K562 (cell line): ENCODE results near the gene BOC. TPM values are rescaled to one million over a fixed set of nuclear protein-coding genes. Genes with fewer than 3 reads are reported as not detected.
A peak's percentile ranks its signal among the peaks of the same experiment; 100 is the strongest.

ENCODE experiments used
- ATAC-seq: fragments of 200-7000 bp; cut with Tn5 transposase; 3 replicates; pipeline ENCODE4 v1.9.1; 2020; ENCODE audit warnings: moderate library complexity
- BruUV-seq: library from RNA; stranded (reverse); fragments of 400-500 nt; replicated peaks from 2 replicates; lab custom pipeline; 2021; lab: Mats Ljungman, UMichigan
- CTCF ChIA-PET: fragments of 300-600 bp; formaldehyde crosslinking; extraction: SDS; loops from one replicate; lab custom pipeline; 2021; ENCODE audit warnings: low intra/inter-chr PET ratio; lab: Yijun Ruan, JAX
- POLR2A ChIA-PET: fragments of 300-600, 350-650 bp; sonication (Branson Sonifier 250); formaldehyde crosslinking; extraction: SDS; loops from one replicate; lab custom pipeline; 2021; ENCODE audit warnings: antibody characterized with exemption, inconsistent platforms; lab: Yijun Ruan, JAX
- DNase-seq, 4 experiments: peaks; one replicate each; pipeline versions ENCODE4 v3.0.0 to v3.0.0-alpha.2; 2011 to 2018; ENCODE audit warnings: low spot score in 3 of 4, mixed read lengths in 3 of 4; ENCODE audit errors: extremely low read depth in 1 of 4
- FAIRE-seq: peaks from 2 replicates; lab custom pipeline; 2011; peaks lifted over from hg19 to GRCh38; lab: Jason Lieb, UNC
- H2AFZ ChIP-seq: 2 replicates; pipeline ENCODE4 v1.6.0; 2011; ENCODE audit warnings: low read depth, low read length, control low read depth, inconsistent platforms
- H3K27ac ChIP-seq: fragments of 200-600 bp; 3 replicates; pipeline ENCODE4 v1.8.0; 2011; ENCODE audit warnings: low read depth, mild to moderate bottlenecking, control low read depth, inconsistent platforms, low read length, moderate library complexity, mixed read lengths; ENCODE audit errors: extremely low read depth
- H3K27me3 ChIP-seq, 2 experiments: fragments of 300-600 bp in 1 of 2; 2 replicates in 1 of 2; 3 replicates in 1 of 2; pipeline versions ENCODE4 v1.6.0 to v1.8.0; 2011; ENCODE audit warnings: inconsistent platforms in 2 of 2, low read length in 2 of 2, mild to moderate bottlenecking in 1 of 2, mixed read lengths in 1 of 2, moderate library complexity in 1 of 2; ENCODE audit not compliant: control insufficient read depth in 2 of 2, insufficient read depth in 2 of 2
- H3K36me3 ChIP-seq: fragments of 300-600 bp; 3 replicates; pipeline ENCODE4 v1.8.0; 2011; ENCODE audit warnings: mild to moderate bottlenecking, low read length, inconsistent platforms; ENCODE audit not compliant: control insufficient read depth, insufficient read depth
- H3K4me1 ChIP-seq, 2 experiments: fragments of 200-600 bp in 1 of 2; replicated peaks in 1 of 2; 2 replicates in 1 of 2; 3 replicates in 1 of 2; pipeline versions ENCODE4 v1.5.1 to v1.8.0; 2011; ENCODE audit warnings: inconsistent platforms in 2 of 2, low read length in 2 of 2, mild to moderate bottlenecking in 1 of 2, mixed read lengths in 1 of 2, moderate library complexity in 1 of 2; ENCODE audit not compliant: control insufficient read depth in 2 of 2, insufficient read depth in 2 of 2
- H3K4me2 ChIP-seq: 2 replicates; pipeline ENCODE4 v1.6.1; 2011; ENCODE audit warnings: low read length, control low read depth, inconsistent platforms, mixed read lengths; ENCODE audit not compliant: insufficient read depth
- H3K4me3 ChIP-seq: fragments of 200-600 bp; sonication (generic), shearing (Covaris generic); 2 replicates; pipeline ENCODE4 v1.5.1; 2016; ENCODE audit warnings: control low read depth, inconsistent platforms
- H3K79me2 ChIP-seq: fragments of 200-600 bp; 3 replicates; pipeline ENCODE4 v1.8.0; 2011; ENCODE audit warnings: low read length, inconsistent platforms; ENCODE audit not compliant: control insufficient read depth, insufficient read depth
- H3K9ac ChIP-seq, 2 experiments: 2 replicates each; pipeline versions ENCODE4 v1.6.0 to v1.6.1; 2011; ENCODE audit warnings: low read depth in 2 of 2, low read length in 2 of 2, control low read depth in 1 of 2, inconsistent platforms in 1 of 2, mild to moderate bottlenecking in 1 of 2, mixed read lengths in 1 of 2; ENCODE audit not compliant: insufficient read depth in 1 of 2
- H3K9me1 ChIP-seq: one replicate; pipeline ENCODE4 v1.6.0; 2011; ENCODE audit warnings: inconsistent platforms, mild to moderate bottlenecking, low read length, moderate library complexity; ENCODE audit not compliant: control insufficient read depth, insufficient read depth
- H3K9me3 ChIP-seq: replicated peaks from 2 replicates; pipeline ENCODE4 v1.5.1; 2011; ENCODE audit warnings: low read depth, low read length, inconsistent platforms; ENCODE audit not compliant: control insufficient read depth, insufficient read depth
- H4K20me1 ChIP-seq: replicated peaks from 2 replicates; pipeline ENCODE4 v1.6.1; 2011; ENCODE audit warnings: low read length, inconsistent platforms, mixed read lengths; ENCODE audit not compliant: control insufficient read depth, insufficient read depth
- BHLHE40 ChIP-seq: IDR thresholded peaks from 2 replicates; pipeline ENCODE4 v1.6.1; 2011; ENCODE audit warnings: low read length, improper control_type of control experiment
- BRD9 ChIP-seq: fragments of 450-650 bp; IDR thresholded peaks from 2 replicates; pipeline ENCODE4 v1.6.1; 2018; ENCODE audit warnings: low read depth; ENCODE audit not compliant: partially characterized antibody
- CSDE1 ChIP-seq, 2 experiments: fragments of 450-650 bp; IDR thresholded peaks; 2 replicates each; pipeline ENCODE4 v1.6.1; 2016; ENCODE audit warnings: mild to moderate bottlenecking in 1 of 2
- IRF2 ChIP-seq: sonication (generic); formaldehyde crosslinking; IDR thresholded peaks from 2 replicates; pipeline ENCODE4 v1.8.1; 2022; ENCODE audit warnings: mild to moderate bottlenecking, missing genetic modification reagents
- MAFG ChIP-seq: fragments of 450-650 bp; conservative IDR thresholded peaks from 2 replicates; pipeline ENCODE4 v1.6.1; 2016; ENCODE audit warnings: missing genetic modification characterization, missing compliant biosample characterization
- PHB2 ChIP-seq: fragments of 450-650 bp; IDR thresholded peaks from 2 replicates; pipeline ENCODE4 v1.6.1; 2017; ENCODE audit warnings: low read depth
- RBM22 ChIP-seq: fragments of 200-400 bp; formaldehyde crosslinking; IDR thresholded peaks from 2 replicates; pipeline ENCODE4 v1.6.1; 2018; ENCODE audit warnings: low read length, low read depth; ENCODE audit not compliant: poor library complexity, severe bottlenecking
- SMARCB1 ChIP-seq: IDR thresholded peaks from 2 replicates; pipeline ENCODE4 v1.6.1; 2011; ENCODE audit warnings: improper control_type of control experiment, low read depth; ENCODE audit not compliant: insufficient read length
- TCF7L2 ChIP-seq: fragments of 150-350 bp; IDR thresholded peaks from 2 replicates; pipeline ENCODE4 v1.6.1; 2016; ENCODE audit warnings: low read depth, mild to moderate bottlenecking, low read length, moderate library complexity
- THRB ChIP-seq: fragments of 450-650 bp; formaldehyde crosslinking; conservative IDR thresholded peaks from 2 replicates; pipeline ENCODE4 v1.4.0; 2022; ENCODE audit warnings: mild to moderate bottlenecking, missing genetic modification characterization
- ZNF175 ChIP-seq: fragments of 200-800 bp; sonication (Bioruptor generic); IDR thresholded peaks from 2 replicates; pipeline ENCODE4 v1.6.1; 2016; ENCODE audit warnings: low read depth, mild to moderate bottlenecking, missing genetic modification characterization, missing compliant biosample characterization
- ZNF695 ChIP-seq: fragments of 450-650 bp; formaldehyde crosslinking; IDR thresholded peaks from 2 replicates; pipeline ENCODE4 v1.4.0; 2020; ENCODE audit warnings: mild to moderate bottlenecking, moderate library complexity
- WGBS: fragments of 100-300 bp; shearing (Covaris generic); methylation state at CpG from one replicate; pipeline ENCODE4 v1.1.6; 2016; ENCODE audit warnings: low coverage, mixed read lengths; ENCODE audit not compliant: insufficient coverage; ENCODE audit errors: missing lambda C conversion rate; 5-methylcytosine and 5-hydroxymethylcytosine counted together
- in situ Hi-C: fragments of 300-500 bp; cut with MboI; formaldehyde crosslinking; loops from 4 replicates; pipeline ENCODE4 v1.15.0; 2018; ENCODE audit warnings: inconsistent platforms, mixed read lengths
- intact Hi-C: fragments of 100-400 bp; cut with micrococcal nuclease; formaldehyde crosslinking; loops from 2 replicates; pipeline ENCODE4 v1.14.2; 2022
- polyA plus RNA-seq, 8 experiments: library from polyadenylated mRNA; depleted of rRNA in 4 of 8; stranded (reverse) in 5 of 8; unstranded in 3 of 8; fragments of >200 nt; fragmentation: Nextera tagmentation in 2 of 8; fragmentation: Illumina TruSeq in 1 of 8; extraction: Ambion mirVana in 2 of 8; extraction: Trizol in 1 of 8; gene quantifications; 2 replicates each; pipeline versions ENCODE4 v1.2.1 to v1.2.3, GENCODE V29; 2011 to 2014; ENCODE audit warnings: inconsistent platforms in 1 of 8, missing spikeins in 1 of 8
- total RNA-seq, 7 experiments: library from RNA; depleted of rRNA in 6 of 7; stranded (reverse); fragments of >200 nt in 6 of 7; fragmentation: Illumina TruSeq in 2 of 7; extraction: Trizol in 2 of 7; gene quantifications; 2 replicates each; pipeline versions ENCODE4 v1.2.1 to v1.2.3, GENCODE V29; 2011 to 2021; ENCODE audit warnings: low replicate concordance in 1 of 7

The BOC gene
- total and polyA plus RNA-seq, 9 of the 15 experiments (the other 6 are each of a cell fraction or from before 2014, with no cell fraction given) = not detected

DNA sequence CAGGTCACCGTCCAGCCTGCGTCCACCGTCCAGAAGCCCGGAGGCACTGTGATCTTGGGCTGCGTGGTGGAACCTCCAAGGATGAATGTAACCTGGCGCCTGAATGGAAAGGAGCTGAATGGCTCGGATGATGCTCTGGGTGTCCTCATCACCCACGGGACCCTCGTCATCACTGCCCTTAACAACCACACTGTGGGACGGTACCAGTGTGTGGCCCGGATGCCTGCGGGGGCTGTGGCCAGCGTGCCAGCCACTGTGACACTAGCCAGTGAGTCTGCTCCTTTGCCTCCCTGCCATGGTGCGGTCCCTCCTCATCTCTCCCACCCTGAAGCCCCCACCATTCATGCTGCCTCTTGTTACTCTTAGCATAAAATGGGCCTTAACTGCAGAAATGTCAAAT lies 39.2 kb downstream of the BOC start (continued):
- no peak for TF ChIP-seq THRB (CRISPR knock-in tag)
- no peak for TF ChIP-seq ZNF175 (CRISPR knock-in tag)
- TF ChIP-seq MAFG (tag) = no peak
- TF ChIP-seq IRF2 (CRISPR knock-in tag) = no peak
- no peak for TF ChIP-seq PHB2
- TF ChIP-seq TCF7L2 = no peak
- no peak for TF ChIP-seq CSDE1 (IDR thresholded peaks at IDR 0.05)
- TF ChIP-seq ZNF695 (CRISPR knock-in tag) = no peak
- TF ChIP-seq RBM22 = no peak
- no peak for TF ChIP-seq SMARCB1

GRCh38 chr3:113251817-113252216 lies 40.5 kb downstream of the BOC start:
- BruUV-seq = no TSS peak
- no peak for DNase-seq
- 0% methylated on average over 4 of the region's 4 CpGs for WGBS

More at GRCh38 chr3:113251817-113252216, 40.5 kb downstream of the BOC start:
- Histone ChIP-seq H3K9me1 (no peaks in the 10 kb centered on the region), H3K27me3 (peaks cover 0 to 34% of the 10 kb centered on the region in 2 experiments; a peak in 3 of 5 replicates), H3K4me2 (no peak overlapping the region), H2AFZ (no peak overlapping the region), H3K36me3 (no peaks in the 10 kb centered on the region), H3K9ac (no peak overlapping the region), H3K9me3 (no peaks in the 10 kb centered on the region), H3K79me2 (no peaks in the 10 kb centered on the region), H4K20me1 (no peaks in the 10 kb centered on the region), H3K4me1 (no peaks in the 10 kb centered on the region; a peak in 1 of 5 replicates), H3K4me3 (no peak overlapping the region), H3K27ac (no peak overlapping the region)
- ChIA-PET CTCF (no interaction called here), POLR2A (no interaction called here)
- intact Hi-C loops = no loop called here
- in situ Hi-C loops = loop anchor here (25.0 kb wide), 1 partner anchor 615 kb away; the partner anchor contains the start of gene CCDC80
- no peak for FAIRE-seq
- no peak for ATAC-seq
- TF ChIP-seq BHLHE40 (peak; percentile 33; the same call in 1 of the 2 replicates), BRD9 (no peak)
